NK-92 treated with Interleukin-12 subunit alpha and Interleukin-12 subunit beta, amount 100 ng/mL, for 24 hours (cell line): ENCODE data around the gene IFT122.
A peak's percentile ranks its signal among the peaks of the same experiment; 100 is the strongest.
"Not testable (repeated sequence)": the region's sequence is repeated elsewhere in the genome, so short reads cannot be mapped to it uniquely, and the experiment has no call there.

Experiments
- DNase-seq: peaks from one replicate; lab custom pipeline; 2025; lab: John Stamatoyannopoulos, UW

IFT122 gene

DNA sequence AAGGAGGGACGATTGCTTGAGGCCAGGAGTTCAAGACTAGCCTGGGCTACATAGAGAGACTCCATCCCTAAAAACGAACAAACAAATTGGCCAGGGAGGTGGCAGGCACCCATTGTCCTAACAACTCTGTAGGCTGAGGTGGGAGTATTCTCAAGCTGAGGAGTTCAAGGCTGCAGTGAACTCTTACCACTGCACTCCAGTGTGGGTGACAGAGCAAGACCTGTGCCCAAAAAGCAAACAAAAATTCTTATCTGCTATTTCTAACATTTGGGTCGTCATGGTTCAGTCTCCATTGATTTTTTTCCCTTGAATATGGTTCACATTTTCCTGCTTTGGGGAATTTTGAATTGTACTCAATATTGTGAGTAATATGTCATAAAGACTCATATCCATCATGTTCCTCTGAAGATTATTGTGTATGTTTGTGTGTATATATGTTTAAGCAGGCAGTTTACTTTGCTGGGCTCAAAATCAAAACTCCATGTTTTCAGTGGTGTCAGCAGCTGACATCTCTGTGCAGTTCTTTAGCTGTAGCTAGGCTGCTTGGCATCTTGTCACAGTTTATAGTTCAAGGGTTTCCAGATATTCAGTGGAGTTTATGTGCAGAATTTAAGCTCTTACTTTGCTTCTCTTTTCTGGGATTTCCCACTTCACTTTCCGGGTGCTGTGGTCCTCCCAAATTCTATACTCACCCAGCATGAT lies 33.2 kb downstream of the IFT122 start:
- DNase-seq: no peak

DNA sequence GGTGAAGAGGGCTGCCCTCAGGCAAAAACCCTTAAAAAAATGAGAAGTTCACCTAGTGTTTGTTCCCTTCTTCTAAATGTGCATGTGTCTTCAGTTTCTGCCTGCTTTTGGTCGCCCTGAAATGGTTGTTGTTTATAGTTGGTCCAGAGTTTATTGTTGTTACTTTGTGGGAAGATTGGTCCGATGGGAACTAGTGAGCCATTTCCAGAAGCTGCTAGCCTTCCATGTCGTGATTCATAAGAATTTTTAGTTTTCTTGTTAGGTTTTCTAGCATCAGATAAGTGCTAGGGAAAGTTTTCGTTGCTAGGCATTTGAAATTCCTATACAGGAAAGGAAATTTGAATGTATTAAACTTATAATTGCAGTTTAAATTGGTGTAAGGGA lies 33.7 kb downstream of the IFT122 start:
- DNase-seq: no peak

DNA sequence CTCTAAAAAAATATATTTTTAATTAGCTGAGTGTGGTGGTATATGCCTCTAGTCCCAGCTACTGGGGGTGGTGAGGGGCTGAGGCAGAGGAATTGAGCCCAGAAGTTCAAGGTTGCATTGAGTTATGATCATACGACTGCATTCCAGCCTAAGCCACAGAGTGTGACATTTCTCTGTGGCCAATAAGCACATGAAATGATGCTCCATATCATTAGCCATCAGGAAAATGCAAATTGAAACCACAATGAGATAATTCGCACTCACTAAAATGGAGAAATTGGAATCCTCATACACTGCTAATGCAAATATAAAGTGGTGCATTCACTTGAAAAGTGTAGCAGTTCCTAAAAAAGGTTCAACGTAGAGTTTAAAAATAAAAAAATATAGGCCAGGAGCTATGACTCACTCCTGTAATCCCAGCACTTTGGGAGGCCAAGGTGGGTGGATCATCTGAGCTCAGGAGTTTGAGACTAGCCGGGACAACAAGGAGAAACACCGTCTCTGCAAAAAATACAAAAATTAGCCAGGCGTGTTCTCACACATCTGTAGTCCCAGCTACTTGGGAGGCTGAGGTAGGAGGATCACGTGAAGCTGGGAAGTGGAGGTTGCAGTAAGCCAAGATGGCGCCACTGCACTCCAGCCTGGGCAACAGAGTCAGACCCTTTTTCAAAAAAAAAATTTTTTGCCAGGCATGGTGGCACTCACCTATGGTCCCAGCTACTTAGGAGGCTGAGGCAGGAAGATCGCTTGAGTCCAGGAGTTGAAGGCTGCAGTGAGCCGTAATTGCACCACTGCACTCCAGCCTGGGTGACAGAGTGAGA lies 35.2 kb downstream of the IFT122 start:
- DNase-seq: no peak

DNA sequence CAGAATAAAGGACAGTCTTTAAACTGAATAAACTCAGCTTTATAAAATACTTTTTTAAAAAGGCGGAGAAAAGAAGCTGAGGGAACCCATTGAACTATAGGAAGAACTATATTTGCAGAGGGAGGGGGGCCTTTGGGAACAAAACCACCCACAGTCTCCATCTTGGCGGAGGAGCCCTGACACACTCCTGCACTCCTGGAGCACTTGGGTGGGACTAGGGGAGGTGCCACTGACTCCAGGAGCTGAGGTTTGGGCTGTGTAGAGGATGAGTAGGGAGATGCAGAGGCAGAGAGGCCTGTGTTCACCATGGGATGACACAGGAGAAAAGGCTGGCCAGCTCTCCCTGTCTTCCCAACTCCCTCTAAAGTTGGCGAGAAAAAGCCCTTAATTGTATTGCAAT lies 35.8 kb downstream of the IFT122 start:
- no peak for DNase-seq

DNA sequence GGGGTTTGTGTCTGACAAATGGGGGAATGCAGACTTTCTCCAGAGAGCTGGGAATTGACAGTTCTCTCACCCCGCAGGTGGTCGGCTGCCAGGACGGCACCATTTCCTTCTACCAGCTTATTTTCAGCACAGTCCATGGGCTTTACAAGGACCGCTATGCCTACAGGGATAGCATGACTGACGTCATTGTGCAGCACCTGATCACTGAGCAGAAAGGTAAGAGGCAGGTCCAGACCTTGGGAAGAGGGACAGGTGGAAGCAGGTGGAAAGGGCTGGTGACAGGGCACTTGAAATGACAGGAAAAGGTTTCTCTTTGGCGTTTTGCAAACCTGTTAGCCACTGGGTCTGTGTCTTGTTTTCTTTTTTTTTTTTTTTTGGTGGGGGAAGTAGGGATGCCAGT lies 36.6 kb downstream of the IFT122 start:
- DNase-seq: no peak

DNA sequence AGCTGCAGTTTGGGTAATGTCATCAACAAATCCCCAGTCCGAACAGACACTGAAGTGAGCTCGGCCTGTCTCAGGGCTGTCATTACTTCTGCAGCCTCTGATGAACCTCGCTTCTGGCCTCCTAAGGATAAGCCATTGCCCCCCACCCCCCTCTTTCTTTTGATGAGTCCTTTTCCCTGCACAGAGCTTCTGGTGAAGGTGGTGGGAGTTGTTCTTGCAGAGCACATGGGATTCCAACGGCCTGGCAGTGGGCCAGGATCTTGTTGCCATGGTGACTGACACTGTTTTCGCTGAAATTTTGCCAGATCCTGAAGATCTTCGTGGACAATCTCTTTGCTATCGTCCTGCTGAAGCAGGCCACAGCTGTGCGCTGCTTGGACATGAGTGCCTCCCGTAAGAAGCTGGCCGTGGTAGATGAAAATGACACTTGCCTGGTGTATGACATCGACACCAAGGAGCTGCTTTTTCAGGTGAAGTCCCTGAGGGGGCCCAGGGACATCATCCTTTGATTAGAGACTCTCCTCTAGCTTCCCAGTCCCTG lies 41.3 kb downstream of the IFT122 start:
- not testable (repeated sequence) for DNase-seq

DNA sequence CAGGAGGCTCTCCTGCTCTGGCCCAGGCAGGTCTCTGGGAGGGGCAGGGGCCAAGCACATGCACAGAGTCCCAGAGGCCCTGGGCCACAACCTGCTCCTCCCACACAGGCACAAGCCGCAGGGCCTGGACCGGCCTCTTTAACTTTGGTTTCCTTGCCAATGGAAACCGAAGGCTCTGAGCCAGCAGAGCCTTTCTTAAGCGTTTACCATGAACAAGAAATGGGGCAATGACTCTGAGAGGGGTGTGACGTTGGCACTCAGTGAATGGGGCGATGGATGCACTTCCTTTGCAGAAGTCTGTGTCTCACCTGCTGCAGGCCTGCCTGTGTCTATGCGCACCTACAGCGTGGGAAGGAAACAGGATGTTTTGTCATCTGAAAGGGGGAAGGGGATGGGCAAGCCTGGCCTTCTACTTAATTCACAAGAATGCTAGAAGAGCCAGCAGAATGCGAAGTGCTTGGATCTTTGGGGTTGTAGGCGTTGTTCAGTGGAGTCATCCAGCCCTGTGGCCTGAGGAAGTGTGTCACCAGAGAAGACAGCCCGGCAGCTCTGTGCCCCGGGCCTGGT lies 41.8 kb downstream of the IFT122 start:
- DNase-seq: peak; percentile 30

DNA sequence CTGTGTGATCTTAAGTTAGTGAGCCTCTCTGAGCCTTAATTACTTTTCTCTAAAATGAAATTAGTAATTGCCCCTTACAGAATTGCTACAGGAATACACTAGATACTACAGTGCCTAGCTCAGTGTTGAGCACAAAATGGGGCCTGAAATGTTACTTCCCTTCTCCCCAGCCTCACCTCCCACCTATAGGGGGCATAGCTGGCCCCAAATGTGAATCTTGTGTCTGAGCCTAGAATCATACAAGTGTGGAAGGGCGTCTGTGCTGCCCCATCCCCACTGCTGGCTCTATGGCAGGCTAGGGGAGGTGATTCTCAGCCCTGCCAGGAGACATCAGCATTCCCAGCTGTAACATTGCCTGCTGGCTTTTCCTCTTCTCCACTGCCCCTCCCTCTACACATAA lies 42.7 kb downstream of the IFT122 start:
- no peak for DNase-seq

DNA sequence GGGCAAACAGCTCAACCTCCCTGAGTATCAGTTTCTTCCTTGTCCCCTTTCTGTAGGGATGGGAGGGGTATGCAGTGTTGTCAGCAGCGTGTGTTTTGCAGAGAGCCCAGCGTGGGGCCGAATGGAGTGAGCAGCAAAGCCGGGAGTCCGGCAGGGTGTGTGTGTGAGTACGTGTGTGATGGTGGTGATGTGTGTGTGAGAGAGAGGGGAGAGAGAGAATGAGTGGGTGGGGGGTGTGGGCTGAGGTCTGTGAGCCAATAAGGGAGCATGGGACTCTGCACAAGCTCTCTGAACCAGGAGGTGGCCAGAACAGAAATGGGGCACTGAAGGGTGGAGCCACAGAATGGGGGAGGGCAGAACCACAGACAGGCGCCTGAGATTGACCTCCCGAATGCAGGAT lies 43.8 kb downstream of the IFT122 start:
- DNase-seq: no peak

DNA sequence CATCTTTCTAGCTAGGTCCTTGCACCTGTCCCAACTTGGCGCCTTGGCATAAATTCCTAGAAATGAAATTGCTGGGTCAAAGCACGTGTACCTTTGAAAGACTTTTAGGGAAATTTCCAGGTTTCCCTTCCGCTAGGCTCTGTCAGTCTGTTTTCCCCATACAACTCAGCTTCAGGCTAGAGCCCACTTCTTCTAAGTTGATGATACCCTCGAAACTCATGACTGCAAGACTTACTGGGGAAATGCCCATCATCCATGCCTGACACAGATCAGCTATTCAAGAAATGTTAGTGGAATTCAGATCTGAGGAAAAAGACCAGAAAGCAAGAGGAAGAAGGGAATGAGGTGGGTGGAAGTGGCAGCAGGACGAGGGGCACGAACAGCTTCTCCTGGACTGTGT lies 45.1 kb downstream of the IFT122 start:
- DNase-seq: not testable (repeated sequence)

DNA sequence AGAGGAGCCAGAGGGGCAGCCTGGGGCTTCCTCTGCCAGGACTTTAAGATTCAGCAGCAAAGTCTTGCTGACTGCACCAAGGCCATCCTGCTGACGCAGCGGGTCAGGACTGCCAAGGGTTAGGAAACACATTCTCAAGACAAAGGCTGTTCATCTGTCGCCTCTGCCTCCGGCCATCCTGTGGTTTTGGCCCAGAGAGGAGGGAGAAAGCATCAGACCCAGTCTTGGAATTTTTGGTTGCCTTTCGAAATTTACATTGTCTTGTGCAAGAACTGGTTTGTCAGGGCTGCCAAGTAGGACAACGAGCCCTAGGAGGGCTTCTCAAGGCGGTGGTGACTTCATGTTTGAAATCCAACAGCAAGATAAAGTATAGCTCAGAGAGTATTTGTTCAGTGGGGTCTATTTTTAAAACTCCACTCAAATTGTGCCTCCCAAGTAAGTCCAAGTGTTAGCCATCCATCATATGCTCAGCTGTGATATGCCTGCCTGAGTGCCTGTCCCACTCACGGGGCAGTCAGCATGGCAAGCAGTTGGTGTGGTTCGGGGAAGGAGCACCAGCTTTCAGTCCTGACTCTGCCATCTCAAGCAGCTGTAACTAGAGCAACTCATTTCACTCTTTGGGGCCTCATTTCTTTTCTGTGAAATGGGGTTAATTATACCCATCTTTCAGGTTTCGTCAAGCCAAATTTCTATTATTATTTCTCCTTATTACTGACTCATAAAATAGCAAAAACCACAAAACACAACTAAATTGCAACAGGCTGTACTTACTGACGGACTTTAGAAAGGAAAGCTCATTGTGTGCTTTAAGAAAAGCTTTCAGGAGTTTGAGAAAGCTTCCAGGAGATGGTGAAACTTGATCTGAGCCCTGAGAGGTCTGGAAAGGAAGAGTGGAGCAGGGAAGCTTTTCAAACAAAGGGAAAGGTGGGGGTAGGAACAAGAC lies 46.0 kb downstream of the IFT122 start:
- DNase-seq: peak; percentile 42

DNA sequence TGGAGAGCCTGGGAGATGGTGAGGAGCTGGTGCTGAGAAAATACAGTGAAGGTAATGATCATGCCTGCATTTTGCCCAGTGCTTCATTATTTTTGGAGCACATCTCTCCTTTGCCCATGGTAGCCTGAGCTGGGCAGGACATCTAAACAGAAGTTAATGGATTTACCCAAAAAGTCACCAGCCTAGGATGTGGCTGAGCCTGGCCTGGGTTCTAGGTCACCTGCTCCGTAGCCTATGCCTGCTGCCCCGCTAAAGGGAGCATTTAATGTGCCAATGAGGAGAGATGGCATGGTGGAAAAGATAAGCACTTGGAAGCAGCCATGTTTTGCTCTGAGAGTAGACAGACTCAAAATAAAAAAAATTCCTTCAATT lies 46.6 kb downstream of the IFT122 start:
- DNase-seq: no peak

DNA sequence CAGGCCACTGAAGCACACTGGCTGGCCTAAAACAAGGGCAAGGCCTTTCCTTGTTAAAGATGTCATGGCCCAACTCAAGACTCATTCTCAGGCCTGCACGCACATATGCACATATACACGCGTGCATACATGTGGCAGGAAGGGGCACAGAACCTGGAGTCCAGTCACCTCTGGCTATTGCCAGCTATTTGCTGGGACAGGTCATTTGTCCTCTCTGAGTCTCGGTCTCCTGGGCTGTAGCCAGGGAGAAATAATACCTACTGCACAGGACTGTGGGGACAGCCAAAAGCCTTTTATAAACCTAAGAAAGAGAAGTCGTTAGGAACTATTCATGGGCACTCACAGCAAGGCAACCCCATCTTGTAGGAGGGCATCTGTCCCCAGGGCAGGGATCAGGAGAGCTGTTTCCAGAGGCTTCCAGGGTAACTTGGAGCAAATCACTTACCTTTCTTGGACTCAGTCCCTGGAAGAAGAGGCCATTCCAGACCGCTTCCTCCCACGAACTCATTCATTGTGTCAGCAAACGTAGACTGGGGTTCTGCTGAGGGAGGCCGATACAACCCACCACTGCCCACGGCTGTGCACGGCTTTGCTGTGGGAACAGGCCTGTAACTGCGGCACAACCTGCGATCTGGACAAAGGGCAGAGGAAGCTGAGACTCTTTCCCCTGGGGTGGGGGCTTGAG lies 47.3 kb downstream of the IFT122 start:
- DNase-seq: no peak

DNA sequence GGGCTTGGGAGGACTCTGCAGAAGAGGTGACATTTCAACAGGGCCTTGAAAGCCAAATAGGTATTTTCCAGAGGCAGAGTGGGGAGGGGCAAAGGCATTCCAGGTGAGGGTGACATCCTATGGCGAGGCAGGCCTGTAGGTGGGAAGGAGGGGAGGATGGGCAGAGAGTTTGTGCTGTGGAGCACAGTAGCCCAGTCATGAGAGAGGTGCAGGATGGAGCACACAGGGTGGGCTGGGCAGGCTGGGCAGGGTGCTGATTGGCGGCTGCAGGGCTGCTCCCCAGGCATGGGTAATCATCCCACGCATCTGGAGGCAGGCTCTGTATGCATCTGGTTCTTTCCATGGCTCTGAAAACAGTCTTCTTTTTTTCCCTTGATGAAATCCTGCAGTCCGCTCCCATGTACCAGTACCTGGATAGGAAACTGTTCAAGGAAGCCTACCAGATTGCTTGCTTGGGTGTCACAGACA lies 47.9 kb downstream of the IFT122 start:
- not testable (repeated sequence) for DNase-seq

DNA sequence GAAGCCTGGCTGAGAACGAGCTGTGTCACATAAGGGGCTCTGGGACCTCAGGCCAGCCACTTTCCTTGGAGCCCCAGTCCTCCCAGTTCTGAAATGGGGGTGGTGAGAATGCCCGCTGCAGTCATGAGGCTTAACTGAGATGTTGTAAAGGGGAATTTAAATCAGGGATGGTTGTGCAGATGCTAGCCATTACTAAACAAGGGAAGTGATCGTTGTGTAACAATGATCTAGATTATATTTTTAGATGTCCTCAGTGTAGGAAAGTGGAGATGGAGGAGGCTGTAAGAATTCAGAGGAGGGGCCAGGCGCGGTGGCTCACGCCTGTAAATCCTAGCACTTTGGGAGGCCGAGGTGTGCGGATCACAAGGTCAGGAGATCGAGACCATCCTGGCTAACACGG lies 49.2 kb downstream of the IFT122 start:
- not testable (repeated sequence) for DNase-seq

DNA sequence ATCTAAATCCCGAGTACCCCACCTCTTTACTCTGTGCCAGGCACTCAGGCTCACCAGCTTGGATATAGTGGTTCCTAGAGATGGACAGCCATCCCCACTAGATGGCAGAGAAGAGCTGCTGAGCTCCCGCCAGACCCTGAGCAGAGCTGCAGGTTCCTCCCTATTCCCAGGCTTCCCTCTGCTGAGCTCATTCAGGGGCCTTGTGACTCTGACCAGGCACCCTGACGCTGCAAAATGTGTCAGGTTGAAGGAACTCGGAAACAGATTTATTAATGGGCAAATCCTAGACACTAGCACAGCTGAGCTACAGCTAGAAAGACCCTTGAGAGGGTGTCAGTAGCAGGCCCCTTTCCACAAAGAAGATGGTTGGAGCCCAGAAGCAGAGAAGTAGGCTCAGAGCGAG lies 50.2 kb downstream of the IFT122 start:
- DNase-seq: peak; percentile 47

DNA sequence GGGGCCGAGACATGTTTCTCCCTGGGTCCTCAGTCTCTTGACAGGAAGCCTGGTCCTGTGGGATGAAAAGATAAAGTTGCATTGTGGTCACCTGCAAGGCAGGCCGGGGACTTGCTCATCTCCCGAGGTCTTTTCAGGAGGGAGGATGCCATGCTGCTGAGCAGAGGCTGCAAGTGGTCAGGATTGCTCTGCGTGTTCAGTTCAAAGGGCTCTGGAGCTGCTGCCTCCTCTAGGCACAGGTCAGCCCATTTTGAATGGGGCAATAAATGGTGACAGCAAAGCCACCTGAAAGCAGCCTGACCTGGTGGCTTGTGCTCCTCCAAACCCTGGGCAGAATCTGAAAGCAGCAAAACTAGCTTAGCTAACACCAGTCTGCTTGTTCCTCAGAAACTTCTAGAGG lies 51.1 kb downstream of the IFT122 start:
- not testable (repeated sequence) for DNase-seq

DNA sequence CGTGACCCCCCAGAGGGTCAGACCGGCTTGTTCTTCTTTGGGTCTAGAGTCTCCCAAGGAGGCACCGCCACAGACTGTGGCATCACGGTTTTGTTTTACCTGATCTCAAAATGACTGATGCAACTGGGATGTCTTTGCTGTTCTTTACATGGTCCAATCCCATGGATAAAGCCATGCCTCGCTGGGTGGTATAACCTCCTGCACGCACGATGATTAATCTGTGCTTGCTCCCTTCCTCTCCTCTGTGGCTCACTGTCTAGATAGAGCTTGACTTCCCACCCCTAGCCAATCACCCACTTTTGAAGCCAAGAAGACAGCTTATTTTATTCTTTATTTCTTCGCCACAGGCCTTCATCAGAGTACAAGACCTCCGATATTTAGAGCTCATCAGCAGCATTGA lies 51.8 kb downstream of the IFT122 start:
- no peak for DNase-seq

DNA sequence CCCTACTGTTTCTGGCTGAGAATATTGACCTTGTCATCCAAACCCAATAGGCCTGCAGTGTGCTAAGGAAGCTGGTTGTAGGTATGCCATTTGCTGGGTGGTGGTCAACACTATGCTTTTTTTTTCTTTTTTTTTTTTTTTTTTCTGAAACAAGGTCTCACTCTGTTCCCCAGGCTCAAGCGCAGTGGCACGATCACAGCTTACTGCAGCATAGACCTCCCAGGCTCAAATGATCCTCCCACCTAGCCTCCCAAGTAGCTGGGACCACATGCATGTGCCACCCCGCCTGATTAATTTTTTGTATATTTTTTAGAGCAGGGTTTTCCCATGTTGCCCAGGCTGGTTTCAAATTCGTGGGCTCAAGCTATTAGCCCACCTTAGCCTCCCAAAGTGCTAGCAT lies 52.7 kb downstream of the IFT122 start:
- no peak for DNase-seq

DNA sequence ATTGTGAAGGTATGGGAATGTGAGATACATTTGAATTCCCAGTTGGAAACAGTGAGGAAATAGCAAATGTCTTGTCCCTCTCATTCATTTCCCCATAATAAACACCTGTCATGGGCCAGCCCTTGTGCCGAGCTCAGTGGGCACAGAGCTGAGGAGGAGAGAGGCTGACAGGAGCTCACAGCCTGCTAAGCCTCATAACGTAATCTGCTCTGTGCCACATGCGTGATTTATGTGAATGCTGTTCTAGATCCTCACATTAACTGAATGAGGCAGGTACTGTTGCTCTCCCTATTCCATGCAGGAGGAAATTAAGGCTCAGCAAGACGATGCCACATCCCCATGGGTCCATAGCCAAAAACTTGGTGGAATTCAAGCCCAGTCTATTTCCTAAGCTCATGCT lies 53.2 kb downstream of the IFT122 start:
- no peak for DNase-seq

DNA sequence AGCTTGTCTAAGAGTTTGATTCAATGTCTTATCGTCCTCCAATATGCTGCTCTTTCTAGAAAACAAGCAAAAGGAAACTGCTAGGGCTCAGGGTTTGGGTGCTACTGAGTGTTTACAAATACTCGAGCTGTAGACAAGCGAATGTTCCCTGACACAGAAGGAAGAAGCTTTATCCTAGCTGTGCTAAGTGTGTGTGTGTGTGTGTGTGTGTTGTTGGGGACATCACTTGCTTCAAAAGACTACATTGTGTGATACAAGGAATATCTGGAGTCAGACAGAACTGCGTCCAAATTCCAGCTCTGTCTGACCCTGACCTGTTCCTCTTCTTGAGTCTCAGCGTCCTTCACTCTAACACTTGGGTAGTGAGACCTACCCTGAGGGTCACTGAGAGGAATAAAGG lies 54.5 kb downstream of the IFT122 start:
- not testable (repeated sequence) for DNase-seq
